PFSK-1 (cell line): ENCODE results near the gene CAPZA1.

Experiments
- FOXP2 ChIP-seq: optimal IDR thresholded peaks from 2 replicates; pipeline ENCODE3; 2011; ENCODE audit warnings: borderline replicate concordance, control low read depth, inconsistent platforms; ENCODE audit not compliant: insufficient read depth; ENCODE audit errors: extremely low read length, extremely low read depth
- POLR2AphosphoS5 ChIP-seq: IDR thresholded peaks from 2 replicates; pipeline ENCODE4 v1.6.1; 2012; ENCODE audit warnings: low read depth, mild to moderate bottlenecking, control low read depth, low read length, moderate library complexity
- REST ChIP-seq, 2 experiments: IDR thresholded peaks; 2 replicates each; pipeline versions ENCODE4 v1.6.1 to v1.8.0; 2011 to 2012; ENCODE audit warnings: low read depth in 2 of 2, low read length in 2 of 2, control low read depth in 1 of 2, inconsistent platforms in 1 of 2, mild to moderate bottlenecking in 1 of 2, moderate library complexity in 1 of 2; ENCODE audit not compliant: insufficient read depth in 1 of 2
- SIN3A ChIP-seq: IDR thresholded peaks from 2 replicates; pipeline ENCODE4 v1.6.1; 2012; ENCODE audit warnings: mild to moderate bottlenecking, low read length, moderate library complexity, borderline replicate concordance; ENCODE audit not compliant: insufficient read depth
- TAF1 ChIP-seq: IDR thresholded peaks from 2 replicates; pipeline ENCODE4 v1.6.1; 2012; ENCODE audit warnings: low read length, control low read depth, borderline replicate concordance; ENCODE audit not compliant: insufficient read depth

CAPZA1 gene

GRCh38 chr1:112637254-112638109 is 17.9 kb downstream of the CAPZA1 start:
- TF ChIP-seq TAF1 (no peak), FOXP2 (no peak), REST (IDR thresholded peaks at IDR 0.05; ENCODE audit: insufficient read depth in 1 of 2, low read depth in 2 of 2, low read length in 2 of 2) (no peak), POLR2AphosphoS5 (no peak), SIN3A (no peak)

- no peak for TF ChIP-seq REST (IDR thresholded peaks at IDR 0.05; ENCODE audit: insufficient read depth in 1 of 2, low read depth in 2 of 2, low read length in 2 of 2)
- TF ChIP-seq POLR2AphosphoS5 = no peak
- no peak for TF ChIP-seq FOXP2
- TF ChIP-seq SIN3A = no peak
- TF ChIP-seq TAF1 = no peak
Measured at GRCh38 chr1:112638110-112638428, 18.4 kb downstream of the CAPZA1 start.

- TF ChIP-seq TAF1 (no peak), FOXP2 (no peak), SIN3A (no peak), REST (IDR thresholded peaks at IDR 0.05; ENCODE audit: insufficient read depth in 1 of 2, low read depth in 2 of 2, low read length in 2 of 2) (no peak), POLR2AphosphoS5 (no peak)
Measured at GRCh38 chr1:112643080-112643479, 23.4 kb downstream of the CAPZA1 start.

GRCh38 chr1:112646225-112646624 is 26.6 kb downstream of the CAPZA1 start:
- TF ChIP-seq POLR2AphosphoS5 (no peak), SIN3A (no peak), TAF1 (no peak), REST (IDR thresholded peaks at IDR 0.05; ENCODE audit: insufficient read depth in 1 of 2, low read depth in 2 of 2, low read length in 2 of 2) (no peak), FOXP2 (no peak)
